ENCODE results near the gene KRTAP4-2.
"Not testable (repeated sequence)": the region's sequence is repeated elsewhere in the genome, so short reads cannot be mapped to it uniquely, and the experiment has no call there.

DNA sequence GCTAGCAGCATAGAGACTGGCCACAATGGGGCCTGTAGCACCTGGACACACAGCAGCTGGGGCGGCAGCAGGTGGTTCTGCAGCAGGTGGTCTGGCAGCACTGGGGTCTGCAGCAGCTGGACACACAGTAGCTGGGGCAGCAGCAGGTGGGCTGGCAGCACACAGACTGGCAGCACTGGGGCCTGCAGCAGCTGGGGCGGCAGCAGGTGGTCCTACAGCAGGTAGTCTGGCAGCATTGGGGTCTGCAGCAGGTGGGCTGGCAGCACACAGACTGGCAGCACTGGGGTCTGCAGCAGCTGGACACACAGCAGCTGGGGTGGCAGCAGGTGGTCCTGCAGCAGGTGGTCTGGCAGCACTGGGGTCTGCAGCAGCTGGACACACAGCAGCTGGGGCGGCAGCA is 17.8 kb downstream of the KRTAP4-2 start:
- not testable (repeated sequence) for TF ChIP-seq EZH2phosphoT487 (IDR thresholded peaks at IDR 0.05; ENCODE audit: insufficient read depth, low read depth); EZH2 (IDR thresholded peaks at IDR 0.05; ENCODE audit: insufficient read depth, poor library complexity, severe bottlenecking)

All from GM23248 (cell line).